Right lobe of liver (tissue), 6 donors: ENCODE measurements around the gene MIGA1. TPM values are rescaled to one million over a fixed set of nuclear protein-coding genes. Genes with fewer than 3 reads are reported as not detected.
A peak's percentile ranks its signal among the peaks of the same experiment; 100 is the strongest.
"Not testable (repeated sequence)": the region's sequence is repeated elsewhere in the genome, so short reads cannot be mapped to it uniquely, and the experiment has no call there.

Experiments
- ATAC-seq, 4 donors: fragments of 200-7000 bp; cut with Tn5 transposase; one replicate each; pipeline ENCODE4 v1.9.1; 2020; ENCODE audit warnings: mild to moderate bottlenecking in 4 of 4, moderate library complexity in 4 of 4
- DNase-seq, 3 donors: peaks; one replicate each; pipeline ENCODE4 v3.0.0-alpha.2; 2020
- H3K27ac ChIP-seq, 3 donors: fragments of 200-600 bp; one replicate each; pipeline ENCODE4 v1.8.0; 2022
- H3K27me3 ChIP-seq, 2 donors: fragments of 200-600 bp; one replicate each; pipeline ENCODE4 v1.8.0; 2022
- H3K36me3 ChIP-seq, 4 donors: fragments of 200-600 bp; sonication (generic) in 1 of 4; one replicate each; pipeline versions ENCODE4 v1.5.1 to v1.8.0; 2017 to 2022; ENCODE audit warnings: control low read depth in 1 of 4
- H3K4me1 ChIP-seq, 4 donors: fragments of 200-600 bp; sonication (generic) in 1 of 4; one replicate each; pipeline versions ENCODE4 v1.5.1 to v1.8.0; 2017 to 2022; ENCODE audit warnings: control low read depth in 1 of 4
- H3K4me3 ChIP-seq, 3 donors: fragments of 200-600 bp; one replicate each; pipeline ENCODE4 v1.8.0; 2022
- H3K9me3 ChIP-seq, 4 donors: fragments of 200-600 bp; sonication (generic) in 1 of 4; one replicate each; pipeline versions ENCODE4 v1.5.1 to v1.8.0; 2017 to 2022; ENCODE audit warnings: control low read depth in 1 of 4
- POLR2A ChIP-seq: fragments of 450-650 bp; IDR thresholded peaks from one replicate; pipeline ENCODE4 v1.6.1; 2017; ENCODE audit warnings: antibody characterized with exemption, mild to moderate bottlenecking
- WGBS: methylation state at CpG from one replicate; pipeline ENCODE4 v1.1.6; 2018; ENCODE audit warnings: low coverage, low lambda C conversion rate; ENCODE audit not compliant: insufficient coverage; ENCODE audit errors: missing lambda C conversion rate; 5-methylcytosine and 5-hydroxymethylcytosine counted together
- intact Hi-C, 2 donors: fragments of 100-400 bp; cut with DNase I; formaldehyde crosslinking; loops; one replicate each; pipeline versions ENCODE4 v1.11.2 to v1.14.1; 2022
- total RNA-seq, 6 experiments: library from RNA; depleted of rRNA in 2 of 6; stranded (reverse); fragments of >200 nt in 2 of 6; fragmentation: NEBNext Ultra II Directional in 3 of 6; extraction: Animal tissue kit (Norgen Biotek cat#: 25700) in 3 of 6; gene quantifications; one replicate each; pipeline versions ENCODE4 v1.1.0 to v1.2.4, GENCODE V29; 2016 to 2023
- TF ChIP-seq, protein P1 (sequence below), 4 donors: fragments of 200-600 bp in 3 of 4; fragments of 450-650 bp in 1 of 4; IDR thresholded peaks; one replicate each; pipeline versions ENCODE4 v1.5.1 to v1.8.0; 2016 to 2022; ENCODE audit warnings: antibody characterized with exemption in 4 of 4, mild to moderate bottlenecking in 2 of 4
- donor health status: DM: no; HTN: yes; CAD: no.
- donor health status: DM: no; HTN: no; CAD: no.
- donor health status: DM: no; HTN: no; CAD: no.
- donor health status: DM: no; HTN: yes; CAD: no.
- donor health status: DM: no; HTN: yes; CAD: no.

MIGA1 gene
- total RNA-seq, 6 experiments from 2014 or later, result 7.7 to 12.2 (median 8.8) TPM

DNA sequence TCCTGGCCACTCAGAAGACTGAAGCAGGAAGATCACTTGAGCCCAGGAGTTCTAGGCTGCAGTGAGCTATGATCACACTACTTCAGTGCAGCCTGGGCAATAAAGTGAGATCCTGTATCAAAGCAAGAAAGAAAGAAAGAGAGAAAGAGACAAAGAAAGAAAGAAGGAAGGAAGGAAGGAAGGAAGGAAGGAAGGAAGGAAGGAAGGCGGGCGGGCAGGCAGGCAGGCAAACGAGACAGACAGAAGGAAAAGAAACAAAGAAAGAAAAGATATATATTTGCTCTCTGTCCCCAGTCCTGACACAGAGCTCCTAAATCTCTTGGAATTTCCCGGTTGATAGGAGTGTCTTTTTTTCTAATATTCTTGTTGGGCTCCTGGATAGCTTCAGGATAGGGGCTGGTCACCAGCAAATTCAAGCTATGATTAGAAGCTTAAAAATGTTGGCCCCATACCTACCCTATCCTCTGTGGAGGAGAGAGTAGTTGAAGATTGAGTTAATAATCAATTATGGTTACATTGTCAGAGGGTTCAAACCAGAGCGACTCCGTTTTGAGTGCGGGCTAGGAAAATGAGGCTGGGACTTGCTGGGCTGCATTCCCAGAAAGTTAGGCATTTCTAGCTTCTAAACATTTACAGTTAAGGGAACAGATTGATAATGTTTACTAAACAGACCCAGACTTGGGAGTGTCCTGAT lies 3.3 kb upstream of the MIGA1 start:
- DNase-seq, result no peak
- 37% methylated on average over 7 of the region's 7 CpGs for WGBS
- H3K4me3 ChIP-seq, result no peak overlapping the region
- no peak for TF ChIP-seq POLR2A
- TF ChIP-seq, protein P1, sequence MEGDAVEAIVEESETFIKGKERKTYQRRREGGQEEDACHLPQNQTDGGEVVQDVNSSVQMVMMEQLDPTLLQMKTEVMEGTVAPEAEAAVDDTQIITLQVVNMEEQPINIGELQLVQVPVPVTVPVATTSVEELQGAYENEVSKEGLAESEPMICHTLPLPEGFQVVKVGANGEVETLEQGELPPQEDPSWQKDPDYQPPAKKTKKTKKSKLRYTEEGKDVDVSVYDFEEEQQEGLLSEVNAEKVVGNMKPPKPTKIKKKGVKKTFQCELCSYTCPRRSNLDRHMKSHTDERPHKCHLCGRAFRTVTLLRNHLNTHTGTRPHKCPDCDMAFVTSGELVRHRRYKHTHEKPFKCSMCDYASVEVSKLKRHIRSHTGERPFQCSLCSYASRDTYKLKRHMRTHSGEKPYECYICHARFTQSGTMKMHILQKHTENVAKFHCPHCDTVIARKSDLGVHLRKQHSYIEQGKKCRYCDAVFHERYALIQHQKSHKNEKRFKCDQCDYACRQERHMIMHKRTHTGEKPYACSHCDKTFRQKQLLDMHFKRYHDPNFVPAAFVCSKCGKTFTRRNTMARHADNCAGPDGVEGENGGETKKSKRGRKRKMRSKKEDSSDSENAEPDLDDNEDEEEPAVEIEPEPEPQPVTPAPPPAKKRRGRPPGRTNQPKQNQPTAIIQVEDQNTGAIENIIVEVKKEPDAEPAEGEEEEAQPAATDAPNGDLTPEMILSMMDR (IDR thresholded peaks at IDR 0.05), result no peak
- intact Hi-C loops, result no loop called here
- no peaks in the 10 kb centered on the region for H3K27me3 ChIP-seq
- peak in 1 of 4 donors; percentile 3 for ATAC-seq
- H3K27ac ChIP-seq, result no peak overlapping the region
- no peaks in the 10 kb centered on the region for H3K36me3 ChIP-seq
- H3K4me1 ChIP-seq, result no peaks in the 10 kb centered on the region
- no peaks in the 10 kb centered on the region for H3K9me3 ChIP-seq

DNA sequence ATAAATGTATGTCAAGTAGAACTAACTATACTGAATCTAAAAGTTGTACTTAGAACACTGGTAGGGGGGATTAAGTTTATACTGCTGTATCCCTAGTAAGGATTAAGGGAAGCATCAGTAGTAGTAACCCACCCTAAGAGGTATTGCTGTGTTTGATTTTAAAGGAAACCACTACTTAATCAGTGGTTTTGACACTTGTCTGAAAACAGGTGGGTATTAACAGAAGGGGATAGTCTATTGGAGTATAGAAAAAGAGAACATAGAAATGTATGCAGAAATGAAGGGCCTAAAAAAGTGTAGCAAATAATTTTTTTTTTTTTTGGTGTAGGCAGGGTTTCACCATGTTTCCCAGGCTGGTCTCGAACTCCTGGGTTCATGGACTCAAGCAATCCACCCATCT lies 2.2 kb downstream of the MIGA1 start:
- no peak overlapping the region for H3K4me3 ChIP-seq
- H3K9me3 ChIP-seq, result no peaks in the 10 kb centered on the region
- TF ChIP-seq, protein P1 (IDR thresholded peaks at IDR 0.05), result no peak
- no peak for TF ChIP-seq POLR2A
- WGBS, result 100% methylated on average over 1 of the region's 1 CpG
- no peaks in the 10 kb centered on the region for H3K4me1 ChIP-seq
- intact Hi-C loops, result no loop called here
- H3K27me3 ChIP-seq, result no peaks in the 10 kb centered on the region
- ATAC-seq, result no peak
- H3K27ac ChIP-seq, result no peak overlapping the region
- peaks cover 0 to 2% (median 0%) of the 10 kb centered on the region in 4 donors for H3K36me3 ChIP-seq
- no peak for DNase-seq

DNA sequence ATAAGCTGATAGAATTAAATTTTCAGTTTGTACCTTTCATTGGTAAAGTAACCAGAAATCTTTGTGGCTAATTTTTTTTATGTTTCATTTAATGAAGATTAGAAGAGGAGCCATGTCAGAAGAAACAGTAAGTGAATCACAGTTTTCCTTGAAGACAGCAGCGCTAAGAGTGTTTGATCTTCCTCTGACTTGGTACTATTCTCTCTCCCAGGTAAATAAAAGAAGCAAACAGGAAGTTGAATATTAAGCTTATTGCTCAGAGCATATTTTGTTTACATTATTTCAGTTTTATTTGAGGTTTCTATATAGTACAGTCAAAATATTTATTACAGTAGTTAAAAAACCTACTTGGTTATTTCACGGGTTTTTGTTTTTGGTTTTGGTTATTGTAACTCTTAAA lies 3.7 kb downstream of the MIGA1 start:
- Histone ChIP-seq H3K36me3 (peaks cover 0 to 5% (median under 1%) of the 10 kb centered on the region in 4 donors), H3K27me3 (no peaks in the 10 kb centered on the region), H3K27ac (no peak overlapping the region), H3K4me1 (no peaks in the 10 kb centered on the region), H3K4me3 (no peak overlapping the region), H3K9me3 (no peaks in the 10 kb centered on the region)
- 80% methylated on average over 2 of the region's 2 CpGs for WGBS
- intact Hi-C loops, result no loop called here
- no peak for TF ChIP-seq POLR2A
- TF ChIP-seq, protein P1 (IDR thresholded peaks at IDR 0.05), result no peak
- DNase-seq (no peak), ATAC-seq (no peak)

DNA sequence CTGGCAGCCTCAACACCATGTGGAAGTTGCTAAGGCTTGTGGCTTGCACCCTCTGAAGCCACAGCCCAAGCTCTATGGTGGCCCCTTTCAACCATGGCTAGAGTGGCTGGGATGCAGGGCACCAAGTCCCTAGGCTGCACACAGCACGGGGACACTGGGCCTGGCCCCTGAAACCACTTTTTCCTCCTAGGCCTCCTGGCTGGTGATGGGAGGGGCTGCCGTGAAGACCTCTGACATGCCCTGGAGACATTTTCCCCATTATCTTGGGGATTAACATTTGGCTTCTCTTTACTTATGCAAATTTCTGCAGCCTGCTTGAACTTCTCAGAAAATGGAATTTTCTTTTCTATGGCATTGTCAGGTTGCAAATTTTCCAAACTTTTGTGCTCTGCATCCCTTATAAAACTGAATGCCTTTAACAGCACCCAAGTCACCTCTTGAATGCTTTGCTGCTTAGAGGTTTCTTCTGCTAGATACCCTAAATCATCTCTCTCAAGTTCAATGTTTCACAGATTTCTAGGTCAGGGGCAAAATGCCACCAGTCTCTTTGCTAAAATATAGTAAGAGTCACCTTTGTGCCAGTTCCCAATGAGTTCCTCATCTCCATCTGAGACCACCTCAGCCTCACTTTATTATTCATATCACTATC lies 6.8 kb downstream of the MIGA1 start:
- H3K27ac ChIP-seq, intact Hi-C loops, H3K4me3 ChIP-seq, H3K9me3 ChIP-seq, DNase-seq, H3K27me3 ChIP-seq, H3K4me1 ChIP-seq, ATAC-seq: not testable (repeated sequence)
- H3K36me3 ChIP-seq, result peaks cover 0 to 11% (median under 1%) of the 10 kb centered on the region in 4 donors
- WGBS, result 100% methylated on average over 1 of the region's 2 CpGs

DNA sequence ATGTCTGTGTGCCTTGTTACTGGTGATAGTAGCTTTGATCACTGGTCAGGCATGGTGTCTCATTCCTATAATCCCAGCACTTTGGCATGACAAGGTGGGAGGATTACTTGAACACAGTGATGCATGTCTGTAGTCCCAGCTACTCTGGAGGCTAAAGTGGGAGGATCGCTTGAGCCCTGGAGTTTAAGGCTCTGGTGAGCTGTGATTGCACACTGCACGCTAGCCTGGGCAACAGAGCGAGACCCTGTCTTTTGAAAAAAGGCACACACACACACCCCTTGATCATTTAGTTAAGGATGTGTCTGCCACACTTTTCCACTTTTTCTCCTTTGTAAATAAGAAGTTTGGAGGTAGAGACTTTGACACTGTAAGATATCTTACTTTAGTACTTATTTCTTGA lies 15.1 kb downstream of the MIGA1 start:
- intact Hi-C loops, result no loop called here
- WGBS, result no CpG with 5 or more reads among the region's 3 CpGs

More for the DNA sequence above, 15.1 kb downstream of the MIGA1 start:
- no peak overlapping the region for H3K4me3 ChIP-seq
- no peak overlapping the region for H3K27ac ChIP-seq
- H3K36me3 ChIP-seq, result peaks cover 0 to 3% (median 0%) of the 10 kb centered on the region in 4 donors
- no peak for ATAC-seq
- TF ChIP-seq, protein P1 (IDR thresholded peaks at IDR 0.05), result no peak
- no peak for TF ChIP-seq POLR2A
- DNase-seq, result no peak
- no peaks in the 10 kb centered on the region for H3K9me3 ChIP-seq
- H3K27me3 ChIP-seq, result no peaks in the 10 kb centered on the region
- no peaks in the 10 kb centered on the region for H3K4me1 ChIP-seq
